Raji (cell line): ENCODE data around the gene DTD1.

Experiments used
- POLR2A ChIP-seq: IDR thresholded peaks from 2 replicates; pipeline ENCODE4 v1.6.1; 2011; ENCODE audit warnings: low read depth, low read length, control low read depth; ENCODE audit not compliant: insufficient read depth

The DTD1 gene

DNA sequence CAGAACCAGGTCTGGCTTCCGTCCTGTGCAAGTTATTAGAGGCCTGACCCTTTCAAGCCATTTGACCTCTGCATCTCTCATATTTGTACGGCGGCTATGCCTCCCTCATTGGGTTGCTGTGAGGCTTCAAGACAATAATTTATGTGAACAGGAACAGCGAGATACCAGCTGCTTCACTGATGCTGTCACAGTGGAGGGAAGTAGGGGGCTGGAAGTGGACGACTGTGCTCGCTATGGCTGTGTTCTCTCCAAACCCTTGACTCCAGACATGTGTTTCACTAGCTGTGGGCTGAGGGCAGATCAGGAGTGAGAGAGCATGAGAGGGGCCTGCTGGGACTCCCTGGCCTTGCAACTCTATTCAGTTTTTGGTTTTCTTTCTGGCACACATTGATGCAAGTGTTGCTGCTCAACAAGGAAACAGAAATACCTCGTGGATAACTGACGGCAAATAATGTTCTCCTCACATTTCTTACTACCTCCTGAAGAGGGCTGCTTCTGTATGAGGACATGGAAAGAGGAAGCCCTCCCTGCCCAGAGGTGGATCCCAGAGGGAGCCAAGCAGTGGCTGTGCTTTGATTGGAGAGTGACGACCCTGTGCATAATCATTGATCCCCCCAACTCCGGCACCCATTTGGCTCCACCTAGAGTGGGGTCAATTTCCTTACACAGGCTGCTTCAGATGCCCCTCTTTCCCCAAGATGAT, 191.0 kb downstream of the DTD1 start:
- no peak for TF ChIP-seq POLR2A

DNA sequence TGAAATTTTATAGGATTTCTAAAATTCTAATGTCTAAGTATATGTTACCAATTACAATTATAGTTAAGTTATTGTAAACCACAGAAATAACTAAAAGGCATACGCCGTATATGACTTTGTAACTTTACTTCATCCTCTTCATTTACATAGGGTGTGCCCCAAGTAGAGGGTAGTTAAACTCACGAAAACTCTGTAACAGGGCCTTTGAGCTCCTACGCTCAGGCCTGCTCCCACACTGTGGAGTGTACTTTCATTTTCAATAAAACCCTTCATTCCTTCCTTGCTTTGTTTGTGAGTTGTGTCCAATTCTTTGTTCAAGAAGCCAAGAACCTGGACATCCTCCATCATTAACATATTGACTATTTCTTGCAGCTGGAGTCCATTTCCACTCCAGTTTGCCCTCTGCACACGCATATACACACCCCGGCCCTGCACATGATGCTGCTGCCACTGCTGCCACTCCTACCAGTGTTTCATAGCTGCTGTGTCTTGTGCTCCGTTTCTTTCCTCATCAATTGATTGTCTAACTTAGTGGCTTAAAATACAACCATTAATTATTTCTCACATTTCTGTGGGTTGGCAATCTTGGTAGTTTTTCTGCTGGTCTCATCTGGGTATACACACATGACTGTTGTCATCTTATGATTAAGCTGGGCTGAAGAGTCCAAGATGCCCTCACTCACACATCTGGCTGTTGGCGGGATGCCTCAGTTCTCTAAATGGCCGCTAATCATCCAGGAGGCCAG, 192.7 kb downstream of the DTD1 start:
- TF ChIP-seq POLR2A, result no peak

DNA sequence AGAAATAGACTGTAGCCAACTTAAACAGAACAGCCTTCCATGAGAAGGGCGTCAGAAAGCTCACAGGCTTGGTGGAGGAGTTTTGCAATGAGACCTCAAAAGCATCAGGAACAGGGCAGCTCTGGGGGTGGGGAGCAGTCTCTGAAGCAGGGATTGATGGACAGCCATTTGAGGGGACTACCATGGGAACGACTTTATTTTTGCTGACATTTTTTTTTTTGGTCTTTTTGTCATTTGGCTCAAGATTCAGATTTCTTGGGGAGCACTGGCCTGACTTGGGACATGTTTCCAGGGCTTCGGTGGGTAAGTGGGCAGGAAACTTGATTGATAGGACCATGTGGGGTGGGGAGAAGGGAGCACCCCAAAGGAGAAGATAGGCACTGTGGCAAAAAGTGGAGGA, 193.7 kb downstream of the DTD1 start:
- no peak for TF ChIP-seq POLR2A

DNA sequence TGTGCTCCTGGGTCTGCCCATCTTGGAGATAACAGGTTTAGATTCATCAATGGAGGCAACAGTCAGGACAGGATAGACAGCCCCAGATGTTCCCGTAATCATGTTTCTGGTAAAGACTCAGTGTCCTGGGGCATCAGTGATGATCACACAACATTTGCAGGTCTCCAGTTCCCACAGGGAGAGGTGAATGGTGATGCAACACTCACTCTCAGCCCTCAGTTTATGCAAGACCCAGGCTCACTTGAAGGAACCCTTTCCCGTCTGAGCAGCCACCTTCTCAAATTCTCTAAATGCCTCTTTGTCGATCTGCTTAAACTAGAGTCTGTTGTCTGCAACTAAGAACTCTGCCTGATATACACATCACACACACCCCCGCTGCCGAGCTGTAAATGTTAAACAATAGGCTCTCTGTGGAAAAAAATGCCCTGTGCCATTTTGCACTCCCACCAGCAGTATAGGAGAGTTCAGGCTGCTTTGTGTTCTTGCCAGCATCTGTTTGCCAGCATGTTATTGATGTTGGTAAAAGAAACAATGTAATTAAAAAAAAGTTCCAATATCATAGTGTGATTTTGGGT, 195.6 kb downstream of the DTD1 start:
- TF ChIP-seq POLR2A, result no peak

DNA sequence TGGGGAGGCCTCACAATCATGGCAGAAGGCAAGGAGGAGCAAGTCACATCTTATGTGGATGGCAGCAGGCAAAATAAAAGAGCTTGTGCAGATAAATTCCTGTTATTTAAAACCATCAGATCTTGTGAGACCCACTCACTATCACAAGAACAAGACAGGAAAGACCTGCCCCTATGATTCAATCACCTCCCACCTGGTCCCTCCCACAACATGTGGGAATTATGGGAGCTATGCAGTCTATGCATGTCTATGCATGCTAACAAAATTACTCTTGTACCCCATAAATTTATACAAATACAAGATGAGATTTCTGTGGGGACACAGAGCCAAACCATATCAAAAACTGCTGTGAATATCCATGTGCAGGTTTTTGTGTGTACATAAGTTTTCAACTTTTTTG, 200.2 kb downstream of the DTD1 start:
- TF ChIP-seq POLR2A, result no peak

DNA sequence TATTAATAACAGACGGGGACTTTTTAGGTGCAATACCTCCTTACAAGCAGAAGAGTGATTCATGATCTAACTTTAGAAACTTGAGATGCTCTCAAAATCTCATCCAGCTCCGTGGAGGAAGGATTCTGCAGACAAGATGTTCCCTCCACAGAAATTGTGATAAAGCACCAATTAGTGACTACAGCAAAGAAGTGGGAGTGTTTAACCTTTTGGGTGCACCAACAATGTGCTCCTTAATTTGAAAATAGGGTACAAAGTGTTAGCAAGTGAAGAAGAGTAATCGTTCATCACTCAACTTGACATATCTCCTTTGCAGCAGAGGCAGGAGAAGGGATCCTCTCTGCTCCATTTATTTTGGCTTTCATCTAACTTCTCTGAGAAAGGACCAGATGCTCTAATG, 202.9 kb downstream of the DTD1 start:
- TF ChIP-seq POLR2A, result no peak

DNA sequence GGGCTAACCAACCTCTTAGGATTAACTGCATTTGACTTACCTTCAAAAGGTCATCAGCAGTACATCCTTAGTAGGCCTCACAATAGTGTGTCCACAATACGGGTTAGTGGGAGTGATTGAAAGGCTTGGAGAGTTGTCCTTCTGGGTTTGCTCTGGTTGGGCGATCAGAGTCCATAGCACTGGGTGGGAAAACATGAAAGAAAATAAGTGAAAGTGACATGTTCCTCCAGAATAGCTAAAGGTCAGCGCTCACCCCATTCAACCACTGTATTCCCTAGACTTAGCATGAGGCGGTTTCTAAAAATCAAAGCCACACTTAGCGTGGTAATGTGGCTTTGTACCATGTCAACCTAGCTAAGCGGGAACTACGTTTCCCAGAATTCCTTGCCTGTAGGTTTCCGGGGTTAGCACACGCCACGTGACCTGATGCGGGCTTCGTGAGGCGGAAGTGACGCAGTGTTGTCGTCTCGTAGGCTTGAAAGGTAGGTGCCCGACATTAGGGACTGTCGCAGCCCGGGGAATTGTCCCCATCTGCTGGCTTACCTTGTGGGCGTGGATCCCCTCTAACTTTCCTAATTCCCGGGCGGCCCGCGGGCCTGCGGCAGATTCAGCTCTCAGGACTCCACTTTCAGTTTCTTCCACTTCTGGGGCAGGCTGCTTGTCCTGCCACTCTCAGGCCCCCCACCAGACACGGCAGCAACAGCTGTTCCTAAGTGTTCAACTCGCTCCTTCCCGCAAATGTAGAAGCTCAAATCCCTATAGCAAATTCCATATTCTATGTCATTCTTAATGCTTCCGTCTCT, 206.0 kb downstream of the DTD1 start:
- peak; percentile 82 for TF ChIP-seq POLR2A

DNA sequence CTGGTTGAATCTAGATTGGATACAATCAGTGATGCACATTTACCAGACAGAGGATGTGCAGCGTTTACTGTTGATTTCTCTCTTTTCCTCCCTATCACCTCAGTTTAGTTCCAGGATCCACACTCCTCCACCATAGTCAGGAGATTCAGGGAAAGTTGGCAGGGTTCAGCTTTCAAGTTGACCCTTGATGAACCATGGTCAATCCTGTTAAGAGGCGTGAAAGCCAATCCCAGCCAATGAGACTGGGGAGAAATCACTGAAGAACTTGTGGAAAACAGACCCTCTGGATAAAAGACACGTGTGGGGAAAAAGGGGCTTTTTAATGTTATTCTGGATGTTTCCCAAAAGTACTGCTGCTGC, 206.6 kb downstream of the DTD1 start:
- TF ChIP-seq POLR2A, result no peak

DNA sequence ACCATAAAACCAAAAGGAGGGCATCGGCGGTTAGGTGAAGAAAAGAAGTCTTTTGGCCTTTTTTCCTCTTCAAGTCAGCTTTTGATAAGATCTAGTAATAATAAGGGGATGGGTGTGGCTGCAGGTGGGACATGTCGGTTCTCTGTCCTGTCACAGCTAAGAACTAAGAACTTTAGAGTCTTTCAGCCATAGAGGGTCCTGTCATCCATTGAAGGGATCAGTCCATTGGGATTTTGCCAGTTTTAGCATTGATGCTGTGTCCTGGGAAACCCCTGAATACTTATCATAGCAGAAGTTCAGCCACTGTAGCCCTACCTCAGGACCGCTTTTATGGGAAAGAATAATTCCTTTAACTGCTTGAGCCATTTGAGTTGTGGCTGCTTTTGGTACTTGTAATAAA, 207.5 kb downstream of the DTD1 start:
- no peak for TF ChIP-seq POLR2A

DNA sequence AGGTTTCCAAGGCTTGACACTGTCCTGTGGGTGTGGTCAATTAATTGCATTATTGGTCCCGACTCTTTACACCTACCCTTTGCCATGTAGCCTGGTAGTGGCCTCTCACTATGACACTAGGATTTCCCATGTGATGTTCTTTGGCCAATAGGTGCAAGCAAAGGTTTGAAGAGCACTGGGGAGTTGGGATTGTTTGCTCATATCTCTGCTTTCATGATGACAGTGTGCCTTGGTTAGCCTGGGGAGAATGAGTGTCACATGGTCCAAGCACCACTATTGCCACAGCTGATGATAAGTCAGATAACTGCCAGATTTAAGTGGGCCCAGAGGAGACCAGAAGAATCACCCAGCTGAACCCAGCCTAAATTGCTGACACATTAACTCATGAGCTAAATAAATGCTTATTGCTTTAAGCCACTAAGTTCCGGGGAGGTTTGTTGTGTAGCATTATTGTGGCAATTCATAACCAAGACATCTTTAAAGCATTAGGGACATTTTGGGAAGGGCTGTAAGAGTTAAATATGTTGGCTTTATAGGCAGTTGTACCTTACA, 208.5 kb downstream of the DTD1 start:
- TF ChIP-seq POLR2A, result no peak

DNA sequence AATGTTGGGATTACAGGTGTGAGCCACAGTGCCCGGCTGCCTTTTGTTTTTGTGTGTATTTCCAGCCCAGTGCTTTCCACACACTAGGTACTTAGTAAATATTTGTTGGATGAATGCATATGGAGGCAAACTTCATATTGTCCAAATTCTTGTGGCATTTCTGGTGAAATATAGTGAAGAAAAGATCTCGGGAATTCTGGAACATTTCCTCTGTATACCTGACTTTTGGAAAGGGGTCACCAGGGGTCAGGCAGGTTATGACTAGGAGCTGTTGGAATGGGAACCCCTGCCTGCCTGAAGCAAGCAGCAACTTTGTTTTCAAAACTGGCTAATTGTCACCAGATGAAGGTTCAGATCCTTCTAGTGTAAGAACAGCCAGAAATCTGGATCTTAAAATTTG, 213.7 kb downstream of the DTD1 start:
- no peak for TF ChIP-seq POLR2A

DNA sequence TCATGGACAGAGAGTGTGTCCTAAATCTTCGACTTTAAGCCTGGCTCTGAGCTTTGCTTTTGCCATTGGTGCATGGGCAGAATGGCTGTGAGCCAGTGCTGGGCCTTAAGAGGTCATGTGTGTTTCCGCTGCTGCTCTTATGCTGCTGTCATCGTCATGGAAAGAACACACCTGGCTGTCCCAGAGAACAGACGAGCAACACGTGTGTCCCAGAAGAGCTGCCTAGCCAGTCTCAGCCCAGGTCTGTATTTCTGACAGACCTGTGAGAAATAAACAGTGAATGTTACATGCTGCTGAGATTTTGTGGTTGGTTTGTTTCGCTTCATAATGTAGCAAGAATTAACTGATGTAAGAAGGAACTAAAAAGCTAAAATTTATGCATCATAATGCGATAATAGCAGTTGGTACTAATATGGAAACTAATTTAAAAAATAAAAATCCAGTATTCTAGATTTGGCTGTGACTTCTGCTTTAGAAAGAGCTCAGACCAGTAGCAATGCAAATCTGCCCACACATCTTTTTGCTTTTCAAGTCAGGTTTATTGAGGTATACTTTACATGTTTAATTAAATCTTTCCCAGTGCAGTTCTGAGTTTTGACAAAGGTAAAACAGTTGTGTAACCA, 214.3 kb downstream of the DTD1 start:
- peak; percentile 34; the same call in 1 of the 2 replicates for TF ChIP-seq POLR2A

DNA sequence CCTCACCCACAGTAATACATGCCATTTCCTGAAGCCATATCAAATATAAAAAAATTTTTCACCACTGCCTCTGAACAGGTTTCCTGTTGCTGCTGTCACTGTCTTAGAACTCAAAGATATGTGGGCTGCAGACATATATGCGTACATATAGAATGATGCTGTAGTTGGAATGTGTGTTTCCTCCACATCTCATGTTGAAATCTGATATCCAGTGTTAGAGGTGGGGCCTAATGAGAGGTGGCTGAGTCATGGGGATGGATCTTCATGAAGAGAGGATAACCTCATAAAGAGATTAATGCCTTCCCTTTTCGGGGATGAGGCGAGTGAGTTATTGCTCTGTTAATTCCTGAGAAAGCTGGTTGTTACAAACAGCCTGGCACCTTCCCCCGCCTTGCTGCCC, 218.0 kb downstream of the DTD1 start:
- no peak for TF ChIP-seq POLR2A

DNA sequence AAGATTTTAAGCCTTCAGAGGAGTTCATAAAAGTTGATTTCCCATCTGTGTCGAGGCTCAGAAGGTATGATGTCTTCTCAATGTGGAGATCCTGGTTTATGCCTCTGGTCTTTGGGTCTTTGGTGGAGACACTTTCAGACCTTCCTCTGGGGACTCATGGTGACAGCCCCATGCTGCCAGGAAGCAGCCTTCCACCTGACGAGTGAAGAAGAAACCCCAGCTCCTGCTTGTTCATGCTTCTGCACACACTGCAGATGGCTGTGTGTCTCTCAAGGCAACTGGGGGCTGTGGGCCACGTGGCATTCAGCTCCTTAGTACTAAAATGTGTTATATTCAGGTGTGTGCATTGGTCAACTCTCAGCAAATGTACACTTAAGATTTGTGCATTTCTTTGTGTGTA, 220.9 kb downstream of the DTD1 start:
- TF ChIP-seq POLR2A, result no peak

DNA sequence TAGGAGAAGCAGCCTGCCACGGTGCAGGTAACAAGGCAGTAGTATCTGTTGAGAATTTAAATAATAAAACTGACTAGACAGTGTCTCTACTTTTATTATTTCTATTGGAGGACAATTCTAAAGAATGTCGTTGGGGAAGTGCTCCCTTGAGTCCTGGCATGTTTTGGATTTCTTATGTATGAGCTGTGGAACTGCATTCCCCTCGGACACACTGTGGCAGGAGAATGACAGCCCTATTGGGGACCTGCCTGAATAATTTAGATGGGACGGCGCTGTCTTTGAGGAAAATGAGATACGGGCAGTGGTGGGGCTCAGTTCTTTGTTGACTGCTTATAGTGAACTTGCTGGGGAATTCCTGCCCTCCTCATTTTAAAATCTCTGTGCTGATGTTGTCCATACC, 223.3 kb downstream of the DTD1 start:
- TF ChIP-seq POLR2A, result no peak
